ENCODE data around the gene MUSTN1. TPM values are rescaled to one million over a fixed set of nuclear protein-coding genes. Genes with fewer than 3 reads are reported as not detected.

The MUSTN1 gene
- total RNA-seq, 1 donor from 2014 or later: 1.8 TPM

GRCh38 chr3:52879581-52879980 lies 44.8 kb upstream of the MUSTN1 start:
- no peak for DNase-seq (ENCODE audit: extremely low spot score, unreplicated experiment)

GRCh38 chr3:52879090-52879489 lies 44.3 kb upstream of the MUSTN1 start:
- Mint-ChIP-seq H3K4me1 (ENCODE audit: unreplicated experiment) (peaks cover 7% of the 10 kb centered on the region), H3K27me3 (no peaks in the 10 kb centered on the region), H3K36me3 (peaks cover 4% of the 10 kb centered on the region), H3K9me3 (no peaks in the 10 kb centered on the region), H3K27ac (no peak overlapping the region), H3K4me3 (no peak overlapping the region)
- TF ChIP-seq CTCF (conservative IDR thresholded peaks at IDR 0.05): peak; percentile 34
- DNase-seq (ENCODE audit: extremely low spot score, unreplicated experiment): no peak

More at GRCh38 chr3:52879581-52879980, 44.8 kb upstream of the MUSTN1 start:
- peaks cover 5% of the 10 kb centered on the region for H3K36me3 Mint-ChIP-seq
- no peak overlapping the region for H3K27ac Mint-ChIP-seq
- no peak overlapping the region for H3K4me3 Mint-ChIP-seq
- H3K4me1 Mint-ChIP-seq (ENCODE audit: unreplicated experiment): peaks cover 7% of the 10 kb centered on the region
- no peak for TF ChIP-seq CTCF (conservative IDR thresholded peaks at IDR 0.05)
- no peaks in the 10 kb centered on the region for H3K27me3 Mint-ChIP-seq
- peaks cover under 1% of the 10 kb centered on the region for H3K9me3 Mint-ChIP-seq

DNA sequence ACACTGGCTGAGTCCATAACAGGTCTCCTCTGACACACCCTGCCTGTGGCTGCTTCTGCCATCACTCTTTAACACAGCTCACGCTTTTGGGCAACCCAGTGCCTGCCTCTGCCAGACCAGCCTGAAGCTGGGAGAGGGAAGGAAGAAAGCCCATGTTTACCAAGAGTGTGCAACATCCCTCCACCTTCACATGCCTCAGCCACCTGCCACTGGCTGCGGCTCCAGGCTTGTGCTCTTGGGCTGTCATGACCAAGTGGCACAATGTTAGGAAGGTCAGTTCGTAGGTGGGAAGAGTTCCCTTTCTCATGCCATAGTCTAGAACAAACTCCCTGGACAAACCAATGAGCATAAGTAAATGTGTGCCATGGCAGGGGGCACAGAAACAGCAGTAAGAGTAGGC lies 42.3 kb upstream of the MUSTN1 start:
- Mint-ChIP-seq H3K4me3 (no peak overlapping the region), H3K36me3 (peaks cover 2% of the 10 kb centered on the region), H3K27ac (no peak overlapping the region), H3K9me3 (no peaks in the 10 kb centered on the region), H3K4me1 (ENCODE audit: unreplicated experiment) (peaks cover 7% of the 10 kb centered on the region), H3K27me3 (no peaks in the 10 kb centered on the region)
- no peak for TF ChIP-seq CTCF (conservative IDR thresholded peaks at IDR 0.05)
- no peak for DNase-seq (ENCODE audit: extremely low spot score, unreplicated experiment)

DNA sequence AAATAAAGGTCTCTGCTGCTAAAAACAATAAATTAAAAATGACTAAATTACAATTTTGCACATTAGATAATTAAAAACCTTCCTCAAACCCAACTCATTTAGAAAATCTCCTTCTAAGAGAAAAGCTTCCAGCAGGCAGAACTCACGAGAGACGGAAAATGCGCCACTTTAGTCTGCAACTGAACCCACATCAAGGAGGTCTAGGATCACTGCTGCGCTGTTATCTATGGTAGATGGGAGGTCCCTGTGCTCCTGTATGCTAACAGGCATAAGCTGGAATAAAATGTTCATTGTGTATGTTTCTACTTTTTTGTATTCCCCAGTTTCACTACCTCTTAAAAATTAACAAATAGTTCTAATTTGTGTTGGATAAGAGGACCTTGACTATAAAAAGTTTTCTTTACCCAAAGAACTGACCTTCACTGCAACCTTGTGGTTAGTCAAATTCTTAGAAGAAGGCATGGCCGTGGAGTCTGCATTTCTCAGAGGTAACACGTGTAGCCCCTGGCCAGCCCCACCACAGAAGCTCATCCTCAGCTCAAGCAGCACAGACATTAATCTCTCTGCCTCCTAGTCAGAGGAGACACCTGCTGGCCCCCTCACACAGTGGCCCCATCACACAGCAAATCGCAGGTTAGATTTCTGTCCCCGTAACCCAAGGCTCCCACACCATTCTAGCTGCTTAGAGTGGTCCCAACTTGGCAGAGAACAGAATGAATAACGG lies 40.2 kb upstream of the MUSTN1 start:
- H3K36me3 Mint-ChIP-seq: no peaks in the 10 kb centered on the region
- peaks cover 7% of the 10 kb centered on the region for H3K4me1 Mint-ChIP-seq (ENCODE audit: unreplicated experiment)
- H3K4me3 Mint-ChIP-seq: no peak overlapping the region
- H3K27ac Mint-ChIP-seq: no peak overlapping the region
- no peak for TF ChIP-seq CTCF (conservative IDR thresholded peaks at IDR 0.05)
- H3K27me3 Mint-ChIP-seq: no peaks in the 10 kb centered on the region
- no peak for DNase-seq (ENCODE audit: extremely low spot score, unreplicated experiment)
- H3K9me3 Mint-ChIP-seq: no peaks in the 10 kb centered on the region

GRCh38 chr3:52874160-52874701 lies 39.4 kb upstream of the MUSTN1 start:
- no peak overlapping the region for H3K27ac Mint-ChIP-seq
- DNase-seq (ENCODE audit: extremely low spot score, unreplicated experiment): no peak
- TF ChIP-seq CTCF (conservative IDR thresholded peaks at IDR 0.05): no peak
- peaks cover 7% of the 10 kb centered on the region for H3K4me1 Mint-ChIP-seq (ENCODE audit: unreplicated experiment)
- peaks cover 3% of the 10 kb centered on the region for H3K36me3 Mint-ChIP-seq
- no peak overlapping the region for H3K4me3 Mint-ChIP-seq
- H3K27me3 Mint-ChIP-seq: no peaks in the 10 kb centered on the region
- no peaks in the 10 kb centered on the region for H3K9me3 Mint-ChIP-seq
